NOMO-1 treated with DMSO at 0.1 percent for 48 hours (cell line): Measurements from ENCODE around the gene ZIM2.

Experiments used
- DNase-seq: peaks from one replicate; lab custom pipeline; 2025; ENCODE audit not compliant: unreplicated experiment; lab: John Stamatoyannopoulos, UW

Gene ZIM2

GRCh38 chr19:56811480-56811879 lies 29.0 kb downstream of the ZIM2 start:
- DNase-seq, result no peak

GRCh38 chr19:56810260-56810659 lies 30.3 kb downstream of the ZIM2 start:
- no peak for DNase-seq

GRCh38 chr19:56808717-56809392 lies 31.7 kb downstream of the ZIM2 start:
- no peak for DNase-seq

- DNase-seq, result no peak
Measured at GRCh38 chr19:56806639-56807038, 33.9 kb downstream of the ZIM2 start.

DNA sequence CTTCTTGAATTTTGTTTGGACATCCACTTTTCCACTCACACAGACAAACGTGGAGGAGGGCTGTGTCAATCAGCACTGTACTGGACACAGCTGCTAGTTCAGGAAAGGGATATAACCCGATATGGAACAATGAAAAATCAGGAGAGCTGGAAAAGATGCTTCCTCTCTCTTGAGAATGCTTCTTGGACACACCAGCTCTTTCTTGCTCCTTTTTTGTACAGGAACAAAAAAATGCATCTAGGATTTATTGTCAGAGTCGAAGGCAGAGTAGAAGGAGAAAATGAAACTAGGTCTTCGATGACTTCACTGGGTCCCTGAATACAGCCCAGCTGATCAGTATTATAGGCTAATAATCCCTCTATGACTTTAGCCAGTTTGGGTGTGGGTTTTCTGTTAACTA lies 62.2 kb downstream of the ZIM2 start:
- DNase-seq, result no peak

DNA sequence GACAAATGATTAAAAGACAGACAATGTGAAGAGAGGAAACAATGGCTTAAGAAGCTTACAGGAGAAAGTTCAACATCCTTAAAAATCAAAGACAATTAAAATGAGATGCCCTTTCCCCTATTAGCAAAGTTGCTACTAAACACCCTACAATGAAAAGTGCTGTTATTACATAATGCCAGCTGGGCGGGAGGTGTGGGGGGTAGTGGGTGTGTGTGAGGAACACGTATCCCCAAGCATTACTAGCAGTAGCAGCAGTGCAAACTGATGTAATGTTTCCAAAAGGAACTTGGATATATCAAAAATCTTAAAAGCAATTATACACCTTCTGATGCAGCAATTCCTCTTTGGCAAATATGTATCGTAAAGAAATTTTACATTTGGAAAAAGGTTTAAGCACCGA lies 70.9 kb downstream of the ZIM2 start:
- DNase-seq, result no peak

DNA sequence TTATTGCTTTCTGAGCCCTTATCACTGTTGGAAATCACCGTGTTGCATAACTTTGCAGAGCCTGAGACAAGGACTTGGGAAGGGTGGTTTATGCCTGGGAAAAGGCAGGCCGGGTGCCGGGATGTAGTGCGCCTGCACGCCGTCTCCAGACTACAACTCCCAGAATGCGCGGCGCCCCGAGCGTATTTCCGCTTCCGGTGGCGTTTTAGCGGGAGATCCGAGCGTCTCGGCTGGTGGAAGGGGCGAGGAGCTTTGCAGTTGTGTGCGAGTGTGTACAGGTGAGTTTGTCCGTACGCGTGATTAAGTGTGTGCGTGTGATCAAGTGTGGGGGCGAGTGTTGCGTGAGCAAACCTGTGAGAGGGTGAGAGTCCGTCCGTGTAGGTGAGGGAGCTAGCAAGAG lies 75.4 kb downstream of the ZIM2 start:
- no peak for DNase-seq

DNA sequence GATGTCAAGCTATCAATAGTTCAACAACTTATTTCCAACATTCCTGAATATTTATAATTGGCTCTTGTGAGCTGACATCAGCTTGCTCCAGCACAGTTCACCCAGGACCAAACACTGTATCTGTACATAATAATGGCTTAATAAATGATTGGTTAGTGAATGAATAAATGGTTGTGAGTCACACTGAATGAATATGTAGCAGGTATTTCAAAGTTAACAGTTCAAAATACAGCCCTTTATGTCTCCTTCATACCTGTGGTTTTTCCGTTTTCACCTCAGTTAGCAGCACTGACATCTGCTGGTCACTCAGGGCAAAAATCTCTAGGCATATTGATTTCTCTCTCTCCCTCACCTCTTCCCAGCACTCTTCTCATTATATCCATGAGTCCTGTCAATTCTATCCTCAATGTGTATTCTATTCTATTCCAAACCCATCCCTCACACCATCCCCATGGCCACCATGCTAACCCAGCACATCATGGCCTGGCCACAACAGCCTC lies 76.3 kb downstream of the ZIM2 start:
- DNase-seq, result no peak

- no peak for DNase-seq
Measured at GRCh38 chr19:56760842-56761241, 79.7 kb downstream of the ZIM2 start.

- no peak for DNase-seq
Measured at GRCh38 chr19:56759531-56759930, 81.0 kb downstream of the ZIM2 start.

DNA sequence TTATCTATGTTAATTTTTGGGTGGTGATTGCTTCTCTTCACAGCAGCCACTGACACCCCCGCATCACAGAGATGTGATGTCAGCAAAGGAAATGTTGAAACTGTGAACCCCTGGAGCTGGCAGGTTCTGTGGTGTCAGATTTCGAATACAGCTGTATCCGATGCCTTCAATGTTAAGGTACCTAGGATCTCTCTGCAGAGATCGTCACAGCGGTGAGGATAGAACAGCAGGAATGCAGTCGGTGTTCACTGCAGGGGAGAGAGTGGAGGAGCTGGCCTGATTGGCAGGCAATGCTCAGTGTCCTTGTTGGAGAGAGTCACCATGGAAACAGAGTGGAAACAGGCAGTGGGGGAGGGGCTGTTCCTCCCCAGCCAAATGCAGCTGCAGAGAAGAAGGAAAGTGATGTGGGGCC lies 89.4 kb downstream of the ZIM2 start:
- DNase-seq, result no peak

DNA sequence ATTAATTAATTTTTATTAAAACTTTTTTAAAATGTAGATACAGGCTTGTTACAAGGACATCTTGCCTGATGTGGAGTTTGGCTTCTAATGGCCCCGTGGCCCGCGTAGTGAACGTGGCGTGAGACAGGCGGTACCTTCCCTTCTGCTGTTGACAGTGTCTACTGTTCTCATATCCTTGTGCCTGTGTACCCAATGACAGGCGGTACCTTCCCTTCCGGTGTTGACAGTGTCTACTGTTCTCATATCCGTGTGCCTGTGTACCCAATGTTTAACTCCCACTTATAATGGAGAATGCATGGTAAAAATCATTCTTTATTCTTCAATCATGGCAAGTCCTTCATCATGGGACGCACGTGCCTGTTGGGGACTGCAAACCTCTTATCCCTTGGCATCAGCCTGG lies 89.9 kb downstream of the ZIM2 start:
- DNase-seq, result no peak

DNA sequence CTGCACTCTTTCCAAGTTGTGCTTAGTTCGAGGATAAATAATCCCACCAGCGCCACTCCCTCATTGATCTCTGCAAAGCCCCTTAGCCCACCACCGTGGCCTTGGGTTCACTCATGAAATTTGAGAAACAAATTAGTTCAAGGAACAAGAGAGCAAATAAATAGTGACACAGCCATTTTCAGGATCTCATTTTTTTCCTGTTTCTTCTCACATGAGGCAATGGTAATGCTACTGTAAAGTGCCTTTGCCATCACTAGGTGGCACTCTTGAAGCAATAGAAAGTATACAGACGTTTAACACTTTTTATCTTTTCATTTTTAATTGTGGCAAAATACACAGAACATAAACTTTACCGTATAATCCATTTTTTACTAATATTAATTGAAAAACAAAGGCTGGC lies 92.1 kb downstream of the ZIM2 start:
- DNase-seq, result no peak

- no peak for DNase-seq
Measured at GRCh38 chr19:56746367-56746766, 94.2 kb downstream of the ZIM2 start.

GRCh38 chr19:56740501-56740900 lies 100.0 kb downstream of the ZIM2 start:
- DNase-seq, result no peak

- no peak for DNase-seq
Measured at GRCh38 chr19:56736571-56736970, 104.0 kb downstream of the ZIM2 start.

DNA sequence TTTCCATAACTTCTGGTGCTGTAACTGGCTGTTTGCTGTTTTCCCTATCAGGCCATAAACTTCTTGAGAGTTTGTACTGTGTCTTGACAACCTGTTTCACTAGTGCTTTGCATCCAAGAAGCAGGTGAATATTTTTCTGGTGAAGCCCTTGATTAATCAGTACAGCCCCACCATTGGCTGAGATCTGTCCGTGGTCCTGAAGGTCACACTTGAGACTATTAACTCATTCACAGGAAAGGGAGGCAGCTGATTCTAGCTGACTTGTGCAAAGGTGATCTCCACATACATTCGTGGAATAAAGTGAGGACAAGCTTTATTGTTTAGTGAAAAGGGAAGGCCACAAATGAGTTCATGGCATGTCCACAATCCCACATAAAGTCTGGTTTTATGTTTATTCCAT lies 107.5 kb downstream of the ZIM2 start:
- no peak for DNase-seq

DNA sequence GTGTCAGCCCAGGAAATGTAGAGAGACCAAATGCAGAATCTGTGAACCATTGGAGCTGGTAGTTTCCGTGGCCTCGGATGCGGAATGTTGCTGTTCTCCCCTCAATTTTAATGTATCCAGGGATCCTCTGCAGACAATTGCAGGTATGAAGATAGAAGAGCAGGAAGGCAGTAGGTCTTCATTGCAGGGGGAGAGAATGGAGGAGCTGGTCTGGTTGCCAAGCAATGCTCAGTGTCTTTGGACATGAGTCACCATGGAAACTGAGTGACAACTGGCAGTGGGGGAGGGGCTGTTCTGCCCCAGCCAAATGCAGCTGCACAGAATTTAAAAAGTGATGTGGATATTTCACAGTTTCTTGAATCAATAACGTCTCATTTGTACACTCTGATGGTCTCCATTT lies 112.8 kb downstream of the ZIM2 start:
- no peak for DNase-seq

- no peak for DNase-seq
Measured at GRCh38 chr19:56725829-56726424, 114.6 kb downstream of the ZIM2 start.
